ENCODE measurements around the gene ARHGAP4.

ARHGAP4 gene

DNA sequence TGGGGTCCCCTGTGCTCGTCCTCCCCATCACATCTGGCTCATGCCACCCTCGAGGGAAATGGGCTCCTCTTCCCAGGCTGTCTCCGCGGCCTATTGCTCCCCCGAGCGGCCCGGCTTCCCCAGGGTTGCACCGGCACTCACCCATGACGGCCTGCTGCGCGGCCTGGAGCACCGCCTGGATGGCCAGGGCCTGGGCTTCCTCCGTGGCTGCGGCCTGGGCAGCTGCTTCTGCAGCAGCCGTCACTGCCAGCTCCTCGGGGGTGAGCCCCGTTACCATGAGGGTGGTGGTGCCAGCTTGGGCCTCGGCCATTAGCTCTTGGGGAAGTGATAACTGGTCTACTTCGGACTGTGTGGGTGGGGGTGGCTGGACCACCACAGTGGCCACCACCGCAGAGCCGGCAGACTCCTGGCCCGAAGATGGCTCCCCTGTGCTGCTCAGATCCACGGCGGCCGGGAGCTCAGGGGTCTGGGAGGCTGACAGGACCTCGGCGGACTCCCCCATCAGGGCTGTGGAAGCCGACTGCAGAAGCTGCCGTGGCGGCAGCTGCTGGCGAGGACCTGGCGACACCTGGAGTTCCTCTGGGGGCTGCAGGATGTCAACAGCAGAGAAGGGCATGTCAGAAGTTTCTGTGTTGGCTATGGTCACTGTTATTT is 26.4 kb upstream of the ARHGAP4 start:
- Histone ChIP-seq H3K9ac (ENCODE audit: insufficient read length) (no peak overlapping the region), H3K9me3 (ENCODE audit: low read depth, low read length) (no peaks in the 10 kb centered on the region), H3K36me3 (ENCODE audit: insufficient read depth, low read length) (peaks cover 69% of the 10 kb centered on the region), H3K27ac (no peak overlapping the region), H3K4me3 (no peak overlapping the region)
- TF ChIP-seq POLR2AphosphoS5 (IDR thresholded peaks at IDR 0.05; ENCODE audit: borderline replicate concordance, low read depth, low read length) (no peak), FOXP2 (optimal IDR thresholded peaks at IDR 0.05; ENCODE audit: control extremely low read depth, extremely low read length, insufficient read depth) (no peak), EZH2 (IDR thresholded peaks at IDR 0.05) (no peak)
- no peak for DNase-seq (ENCODE audit: low read depth, low spot score)

DNA sequence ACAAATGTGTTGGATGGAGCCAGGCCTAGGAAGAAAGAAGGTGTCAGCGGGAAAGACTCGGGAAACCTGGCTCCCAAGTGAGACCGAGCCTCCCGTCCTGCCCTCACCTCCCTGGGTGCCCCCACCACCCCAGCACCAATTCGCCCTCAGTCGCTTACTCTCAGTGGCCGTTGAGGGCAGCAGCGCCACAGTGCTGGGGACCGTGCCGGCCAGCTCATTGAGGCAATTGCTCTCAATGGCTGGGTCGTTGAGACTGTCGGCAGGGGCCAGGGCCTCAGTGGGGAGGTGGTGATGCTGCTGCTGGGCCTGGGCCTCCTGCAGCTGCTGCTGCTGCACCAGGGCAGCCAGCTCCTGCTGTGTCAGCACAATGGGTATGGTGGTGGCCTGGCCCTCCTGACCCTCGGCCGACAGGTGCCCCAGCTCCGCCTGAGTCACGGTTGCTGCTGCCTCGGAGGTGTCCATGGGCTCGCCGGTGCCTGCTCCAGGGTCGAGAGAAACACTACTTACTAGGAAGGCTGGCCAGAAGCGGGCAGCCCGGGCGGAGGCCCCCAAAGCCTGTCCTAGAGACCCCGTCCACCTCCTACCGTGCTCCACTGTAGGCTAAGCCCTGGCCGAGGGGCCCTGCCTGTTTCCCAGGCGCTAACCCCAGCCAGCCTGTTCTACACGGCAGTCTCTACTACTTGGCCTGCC is 25.8 kb upstream of the ARHGAP4 start:
- Histone ChIP-seq H3K4me3 (no peak overlapping the region), H3K27ac (no peak overlapping the region), H3K36me3 (ENCODE audit: insufficient read depth, low read length) (peaks cover 63% of the 10 kb centered on the region), H3K9ac (ENCODE audit: insufficient read length) (no peak overlapping the region), H3K9me3 (ENCODE audit: low read depth, low read length) (no peaks in the 10 kb centered on the region)
- TF ChIP-seq POLR2AphosphoS5 (IDR thresholded peaks at IDR 0.05; ENCODE audit: borderline replicate concordance, low read depth, low read length) (no peak), FOXP2 (optimal IDR thresholded peaks at IDR 0.05; ENCODE audit: control extremely low read depth, extremely low read length, insufficient read depth) (no peak), EZH2 (IDR thresholded peaks at IDR 0.05) (no peak)
- DNase-seq (ENCODE audit: low read depth, low spot score): no peak

DNA sequence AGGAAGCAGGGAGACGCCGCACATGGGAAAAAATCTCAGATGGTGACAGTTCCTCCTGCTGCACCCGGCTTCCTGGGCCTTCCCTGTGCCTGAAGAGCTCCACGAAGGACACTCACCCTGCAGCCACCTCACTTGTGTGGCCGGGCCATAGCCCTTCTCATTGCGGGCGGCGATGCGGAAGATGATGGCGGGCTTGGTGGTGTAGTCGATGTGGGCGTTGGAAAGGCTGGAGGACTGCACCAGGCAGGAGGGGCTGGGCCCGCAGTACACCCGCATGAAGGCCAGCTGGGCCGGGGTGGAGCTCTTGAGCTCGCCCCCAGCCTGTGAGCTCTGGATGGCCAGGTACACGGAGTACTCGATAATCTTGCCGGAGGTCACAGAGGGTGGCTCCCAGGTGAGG is 24.1 kb upstream of the ARHGAP4 start:
- Histone ChIP-seq H3K9ac (ENCODE audit: insufficient read length) (no peak overlapping the region), H3K9me3 (ENCODE audit: low read depth, low read length) (no peaks in the 10 kb centered on the region), H3K36me3 (ENCODE audit: insufficient read depth, low read length) (peaks cover 47% of the 10 kb centered on the region), H3K27ac (no peak overlapping the region), H3K4me3 (no peak overlapping the region)
- no peak for DNase-seq (ENCODE audit: low read depth, low spot score)
- TF ChIP-seq POLR2AphosphoS5 (IDR thresholded peaks at IDR 0.05; ENCODE audit: borderline replicate concordance, low read depth, low read length): no peak

DNA sequence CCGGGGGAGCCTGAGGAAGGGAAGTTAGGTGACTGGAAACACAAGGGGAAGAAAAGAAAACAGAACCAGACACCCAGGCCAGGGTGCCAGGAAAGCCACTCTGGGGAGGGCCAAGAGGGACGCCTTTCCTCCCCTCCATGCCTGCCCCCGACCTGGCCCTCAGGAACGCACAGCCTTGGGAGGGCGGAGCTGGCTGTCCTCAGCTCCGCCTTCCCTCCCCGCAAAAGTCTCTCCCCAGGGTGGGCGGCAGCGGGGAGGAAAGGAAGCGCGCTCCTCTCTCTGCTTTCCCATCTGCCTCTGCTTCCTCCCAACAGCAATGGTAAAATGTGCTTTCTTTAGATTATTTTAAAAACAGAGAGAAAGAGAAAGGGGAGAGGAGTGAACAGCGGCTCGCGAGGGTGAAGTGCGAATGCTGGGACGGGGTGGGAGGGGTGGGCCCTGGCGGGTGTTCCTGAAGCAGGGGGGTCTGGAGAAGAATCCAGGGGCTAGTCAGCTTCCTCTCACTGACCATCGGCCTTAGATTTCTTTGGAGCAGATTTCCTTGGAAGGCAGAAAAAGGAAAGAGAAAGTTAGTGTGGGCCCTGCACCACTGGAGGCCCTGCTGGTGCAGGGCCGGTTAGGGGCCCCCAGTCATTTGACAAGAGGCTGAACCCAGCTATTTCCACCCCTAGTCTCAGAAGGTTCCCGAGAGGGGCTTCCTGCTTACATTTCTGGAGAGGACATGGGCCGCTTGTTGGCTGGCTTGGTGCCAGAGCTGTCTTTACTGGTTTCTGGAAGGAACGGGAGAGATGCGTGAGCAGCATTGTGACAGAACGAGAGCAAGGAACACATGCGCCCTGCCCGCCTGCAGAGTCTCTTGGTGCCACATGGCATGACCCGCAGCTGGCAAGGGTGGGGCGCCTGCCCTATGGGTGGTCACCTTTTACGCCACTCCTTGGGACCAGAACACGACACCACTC is 23.1 kb upstream of the ARHGAP4 start:
- TF ChIP-seq POLR2AphosphoS5 (IDR thresholded peaks at IDR 0.05; ENCODE audit: borderline replicate concordance, low read depth, low read length) (no peak), EZH2 (IDR thresholded peaks at IDR 0.05) (no peak), FOXP2 (optimal IDR thresholded peaks at IDR 0.05; ENCODE audit: control extremely low read depth, extremely low read length, insufficient read depth) (no peak)
- no peak overlapping the region for H3K4me3 ChIP-seq
- H3K9ac ChIP-seq (ENCODE audit: insufficient read length): no peak overlapping the region
- H3K9me3 ChIP-seq (ENCODE audit: low read depth, low read length): no peaks in the 10 kb centered on the region
- no peak for DNase-seq (ENCODE audit: low read depth, low spot score)
- peaks cover 47% of the 10 kb centered on the region for H3K36me3 ChIP-seq (ENCODE audit: insufficient read depth, low read length)
- H3K27ac ChIP-seq: peak overlapping the region; percentile 63

DNA sequence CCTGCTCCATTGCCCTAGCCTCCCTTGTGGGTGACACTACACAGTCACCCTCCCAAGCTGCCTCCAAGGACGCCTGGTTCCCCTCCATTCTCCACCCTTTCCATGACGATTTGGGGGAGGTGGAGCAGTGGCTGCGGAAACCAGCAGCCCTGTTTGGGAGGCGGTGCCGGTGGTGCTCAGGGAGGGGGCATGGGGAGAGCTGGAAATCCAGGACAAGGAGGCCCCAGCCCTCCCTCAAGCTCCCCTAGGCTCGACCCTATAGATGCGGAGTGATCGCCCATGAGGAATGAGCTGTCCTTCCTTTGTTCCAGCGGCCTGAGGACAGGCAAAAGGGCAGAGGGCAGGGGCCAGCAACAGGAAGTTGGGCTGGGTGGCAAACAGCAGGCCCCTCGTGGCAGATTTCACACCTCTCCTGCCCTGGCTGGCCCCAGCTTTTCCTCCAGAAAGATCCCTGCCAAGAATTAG is 22.0 kb upstream of the ARHGAP4 start:
- Histone ChIP-seq H3K9ac (ENCODE audit: insufficient read length) (no peak overlapping the region), H3K27ac (peak overlapping the region; percentile 63), H3K4me3 (no peak overlapping the region), H3K36me3 (ENCODE audit: insufficient read depth, low read length) (peaks cover 36% of the 10 kb centered on the region), H3K9me3 (ENCODE audit: low read depth, low read length) (no peaks in the 10 kb centered on the region)
- TF ChIP-seq POLR2AphosphoS5 (IDR thresholded peaks at IDR 0.05; ENCODE audit: borderline replicate concordance, low read depth, low read length): no peak
- TF ChIP-seq FOXP2 (optimal IDR thresholded peaks at IDR 0.05; ENCODE audit: control extremely low read depth, extremely low read length, insufficient read depth): no peak
- TF ChIP-seq EZH2 (IDR thresholded peaks at IDR 0.05): no peak
- no peak for DNase-seq (ENCODE audit: low read depth, low spot score)

DNA sequence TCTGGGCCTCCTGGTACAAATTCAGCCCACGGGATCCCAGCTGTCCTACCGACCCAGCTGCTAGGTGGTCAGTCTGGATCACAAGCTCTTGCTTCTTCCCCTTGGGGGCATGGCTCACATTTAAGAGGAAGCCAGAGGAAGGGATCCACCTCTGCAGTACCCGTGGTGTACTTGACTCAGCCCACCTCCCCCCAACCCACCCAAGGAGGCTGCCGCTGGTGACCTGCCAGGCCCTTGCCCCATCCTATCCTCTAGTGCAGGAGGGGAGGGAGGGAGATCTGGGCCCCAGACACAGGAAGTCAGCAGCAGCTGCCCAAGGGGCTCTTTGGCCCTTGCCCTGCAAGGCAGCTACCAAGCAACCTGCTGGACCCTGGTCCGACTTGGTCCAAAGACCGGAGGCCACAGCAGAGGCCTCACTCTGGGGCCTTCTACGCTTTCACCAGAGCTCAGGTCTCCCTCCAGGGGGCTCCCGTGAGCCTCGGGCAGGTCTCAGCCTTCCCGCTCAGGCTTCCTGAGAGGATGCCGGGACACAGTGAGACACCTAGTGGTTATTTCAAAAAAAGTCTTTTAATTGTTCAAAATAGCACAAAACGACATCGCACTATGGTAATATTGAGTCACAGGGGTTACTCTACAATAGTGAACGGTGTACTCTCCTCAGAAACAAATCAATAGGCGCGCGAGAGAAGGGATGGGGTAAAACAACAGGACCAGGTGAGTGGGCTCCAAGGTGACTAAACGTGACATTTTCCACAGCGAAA is 21.1 kb upstream of the ARHGAP4 start:
- peak overlapping the region; percentile 63 for H3K27ac ChIP-seq
- no peaks in the 10 kb centered on the region for H3K9me3 ChIP-seq (ENCODE audit: low read depth, low read length)
- no peak overlapping the region for H3K9ac ChIP-seq (ENCODE audit: insufficient read length)
- no peak for TF ChIP-seq FOXP2 (optimal IDR thresholded peaks at IDR 0.05; ENCODE audit: control extremely low read depth, extremely low read length, insufficient read depth)
- peaks cover 27% of the 10 kb centered on the region for H3K36me3 ChIP-seq (ENCODE audit: insufficient read depth, low read length)
- no peak overlapping the region for H3K4me3 ChIP-seq
- DNase-seq (ENCODE audit: low read depth, low spot score): no peak

DNA sequence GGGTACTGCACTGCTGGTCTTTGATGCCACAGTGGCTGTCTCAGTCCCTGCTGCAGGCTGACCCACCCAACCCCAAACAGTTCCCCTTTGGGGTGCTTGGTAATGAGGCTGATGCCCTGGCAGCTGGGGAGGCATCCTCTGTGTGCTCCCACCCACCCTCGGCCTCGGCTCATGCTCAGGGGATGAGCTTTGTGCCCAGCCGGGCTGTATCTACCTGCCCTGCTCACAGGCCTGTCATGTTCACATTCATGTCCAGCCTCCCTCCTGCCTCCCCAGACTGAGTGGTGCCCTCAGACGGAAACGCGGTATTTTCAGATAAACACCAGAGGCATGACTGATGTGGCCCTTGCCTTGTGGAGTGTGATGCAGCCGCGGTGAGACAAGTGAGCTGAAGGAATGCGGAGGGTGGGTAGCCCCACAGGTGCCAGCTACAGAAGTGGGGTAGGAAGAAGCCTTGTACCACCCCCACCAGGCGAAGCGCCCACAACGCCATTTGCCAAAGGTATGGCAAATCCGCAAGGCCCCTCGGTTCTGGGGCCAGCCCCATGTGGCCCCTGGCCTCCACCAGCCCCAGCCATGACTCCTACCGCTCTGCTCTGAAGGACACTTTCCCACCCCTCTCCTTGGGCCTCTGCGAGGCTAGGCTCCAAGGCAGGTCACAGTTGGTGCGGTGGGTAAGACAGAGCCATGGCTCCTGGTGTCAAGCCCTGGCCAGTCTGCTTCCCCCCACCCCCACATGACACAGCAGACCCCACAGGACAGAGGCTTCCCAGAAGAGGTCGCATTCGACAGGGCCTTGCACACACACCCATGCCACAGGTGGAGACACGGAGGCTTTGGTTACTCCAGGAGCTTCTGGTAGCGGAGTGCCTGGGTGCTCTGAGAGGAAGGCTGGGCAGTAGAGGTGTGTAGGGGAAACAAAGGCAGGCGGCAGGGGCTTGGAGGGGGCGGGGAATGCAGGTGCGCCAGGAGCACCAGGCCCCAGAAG is 20.2 kb upstream of the ARHGAP4 start:
- Histone ChIP-seq H3K4me3 (no peak overlapping the region), H3K36me3 (ENCODE audit: insufficient read depth, low read length) (peaks cover 18% of the 10 kb centered on the region), H3K9me3 (ENCODE audit: low read depth, low read length) (no peaks in the 10 kb centered on the region), H3K9ac (ENCODE audit: insufficient read length) (no peak overlapping the region), H3K27ac (no peak overlapping the region)
- no peak for TF ChIP-seq EZH2 (IDR thresholded peaks at IDR 0.05)
- TF ChIP-seq FOXP2 (optimal IDR thresholded peaks at IDR 0.05; ENCODE audit: control extremely low read depth, extremely low read length, insufficient read depth): no peak
- TF ChIP-seq POLR2AphosphoS5 (IDR thresholded peaks at IDR 0.05; ENCODE audit: borderline replicate concordance, low read depth, low read length): no peak
- no peak for DNase-seq (ENCODE audit: low read depth, low spot score)
